GM12878 (cell line): ENCODE results near the gene FOXL1. TPM values are rescaled to one million over a fixed set of nuclear protein-coding genes. Genes with fewer than 3 reads are reported as not detected.

Experiments used
- ATAC-seq: fragments of 200-7000 bp; cut with Tn5 transposase; 3 replicates; pipeline ENCODE4 v1.9.1; 2020; ENCODE audit warnings: mild to moderate bottlenecking, moderate library complexity
- BruUV-seq: library from RNA; stranded (reverse); fragments of 400-500 nt; replicated peaks from 2 replicates; lab custom pipeline; 2021; lab: Mats Ljungman, UMichigan
- CTCF ChIA-PET: fragments of 300-600 bp; sonication (Branson Sonifier 250); formaldehyde crosslinking; extraction: SDS; loops from one replicate; lab custom pipeline; 2021; ENCODE audit warnings: inconsistent platforms; lab: Yijun Ruan, JAX
- POLR2A ChIA-PET: fragments of 350-600 bp; formaldehyde crosslinking; extraction: SDS; loops from one replicate; lab custom pipeline; 2021; ENCODE audit warnings: inconsistent platforms; lab: Charles Lee
- RAD21 ChIA-PET: fragments of 300-600 bp; sonication (Branson Sonifier 250); formaldehyde crosslinking; loops from one replicate; lab custom pipeline; 2023; ENCODE audit warnings: antibody characterized with exemption; ENCODE audit not compliant: unreplicated experiment; lab: Charles Lee
- SMC1A ChIA-PET: fragments of 300-600 bp; sonication (Branson Sonifier 250); formaldehyde crosslinking; loops from one replicate; lab custom pipeline; 2023; ENCODE audit not compliant: unreplicated experiment, uncharacterized antibody; lab: Charles Lee
- DNase-seq: peaks from one replicate; pipeline ENCODE4 v3.0.0-alpha.2; 2011; ENCODE audit warnings: low read depth, low spot score
- FAIRE-seq: peaks from 3 replicates; lab custom pipeline; 2011; peaks lifted over from hg19 to GRCh38; lab: Jason Lieb, UNC
- H2AFZ ChIP-seq: 2 replicates; pipeline ENCODE4 v1.6.0; 2011; ENCODE audit warnings: low read depth, low read length, control low read depth; ENCODE audit not compliant: control insufficient read depth
- H3K27ac ChIP-seq: 2 replicates; pipeline ENCODE4 v1.5.1; 2011; ENCODE audit warnings: control low read depth; ENCODE audit not compliant: control insufficient read depth, insufficient read depth
- H3K27me3 ChIP-seq, 2 experiments: replicated peaks in 1 of 2; 2 replicates each; pipeline versions ENCODE4 v1.6.0 to v1.6.1; 2011; ENCODE audit warnings: low read length in 1 of 2; ENCODE audit not compliant: control insufficient read depth in 2 of 2, insufficient read depth in 2 of 2
- H3K36me3 ChIP-seq, 2 experiments: 2 replicates each; pipeline ENCODE4 v1.5.1; 2011; ENCODE audit warnings: low read length in 1 of 2; ENCODE audit not compliant: control insufficient read depth in 2 of 2, insufficient read depth in 2 of 2
- H3K4me1 ChIP-seq: 2 replicates; pipeline ENCODE4 v1.6.1; 2011; ENCODE audit warnings: mild to moderate bottlenecking, low read length, moderate library complexity, mixed read lengths; ENCODE audit not compliant: control insufficient read depth, insufficient read depth
- H3K4me2 ChIP-seq: 2 replicates; pipeline ENCODE4 v1.6.0; 2011; ENCODE audit warnings: control low read depth; ENCODE audit not compliant: control insufficient read depth, insufficient read depth
- H3K4me3 ChIP-seq: fragments of 200-600 bp; sonication (generic); 2 replicates; pipeline ENCODE4 v1.5.1; 2016
- H3K79me2 ChIP-seq: 2 replicates; pipeline ENCODE4 v1.6.0; 2011; ENCODE audit warnings: low read length; ENCODE audit not compliant: control insufficient read depth, insufficient read depth
- H3K9ac ChIP-seq: 2 replicates; pipeline ENCODE4 v1.8.0; 2011; ENCODE audit warnings: low read length, control low read depth, mixed read lengths; ENCODE audit not compliant: control insufficient read depth, insufficient read depth
- H3K9me3 ChIP-seq: replicated peaks from 3 replicates; pipeline ENCODE4 v1.5.1; 2011; ENCODE audit warnings: mild to moderate bottlenecking, low read length; ENCODE audit not compliant: control insufficient read depth, insufficient read depth
- H4K20me1 ChIP-seq: 2 replicates; pipeline ENCODE4 v1.6.0; 2011; ENCODE audit not compliant: control insufficient read depth, insufficient read depth
- BACH1 ChIP-seq: fragments of 450-650 bp; IDR thresholded peaks from 2 replicates; pipeline ENCODE4 v1.6.1; 2017; ENCODE audit warnings: mild to moderate bottlenecking, borderline replicate concordance
- ESRRA ChIP-seq: IDR thresholded peaks from 2 replicates; pipeline ENCODE4 v1.6.1; 2012; ENCODE audit warnings: mild to moderate bottlenecking, low read length, improper control_type of control experiment
- FOXK2 ChIP-seq: fragments of 450-650 bp; IDR thresholded peaks from 2 replicates; pipeline ENCODE4 v1.6.1; 2017; ENCODE audit warnings: mild to moderate bottlenecking, moderate library complexity
- HDAC2 ChIP-seq: fragments of 200-600 bp; sonication (generic); IDR thresholded peaks from 2 replicates; pipeline ENCODE4 v1.6.1; 2017
- HDGF ChIP-seq: fragments of 450-650 bp; IDR thresholded peaks from 2 replicates; pipeline ENCODE4 v1.6.1; 2016; ENCODE audit warnings: antibody characterized with exemption
- IRF4 ChIP-seq: IDR thresholded peaks from 2 replicates; pipeline ENCODE4 v1.6.1; 2011; ENCODE audit warnings: low read depth, low read length
- JUNB ChIP-seq: IDR thresholded peaks from 2 replicates; pipeline ENCODE4 v1.6.1; 2016; ENCODE audit warnings: antibody characterized with exemption, mild to moderate bottlenecking
- MXI1 ChIP-seq: fragments of 150-350 bp; IDR thresholded peaks from 2 replicates; pipeline ENCODE4 v1.6.1; 2011; ENCODE audit warnings: low read depth, mild to moderate bottlenecking, inconsistent platforms, low read length, improper control_type of control experiment
- SMAD1 ChIP-seq: fragments of 450-650 bp; IDR thresholded peaks from 2 replicates; pipeline ENCODE4 v1.6.1; 2018; ENCODE audit warnings: mild to moderate bottlenecking, low read depth; ENCODE audit not compliant: partially characterized antibody
- SREBF1 ChIP-seq: IDR thresholded peaks from 2 replicates; pipeline ENCODE4 v1.6.1; 2012; ENCODE audit warnings: mild to moderate bottlenecking, low read length
- TCF3 ChIP-seq: IDR thresholded peaks from 2 replicates; pipeline ENCODE4 v1.6.1; 2012; ENCODE audit warnings: low read depth, mild to moderate bottlenecking, low read length, borderline replicate concordance; ENCODE audit not compliant: insufficient read depth
- WGBS: methylation state at CpG from one replicate; pipeline ENCODE4 v1.1.6; 2016; ENCODE audit warnings: low lambda C conversion rate; ENCODE audit not compliant: insufficient replicate concordance, insufficient coverage; ENCODE audit errors: missing lambda C conversion rate; 5-methylcytosine and 5-hydroxymethylcytosine counted together
- in situ Hi-C: fragments of 300-500 bp; cut with MboI; formaldehyde crosslinking; loops from 9 replicates; pipeline ENCODE4 v1.14.3; 2018; ENCODE audit warnings: mixed read lengths
- intact Hi-C: fragments of 100-400 bp; cut with micrococcal nuclease; formaldehyde crosslinking; loops from one replicate; pipeline ENCODE4 v1.14.2; 2022; ENCODE audit not compliant: unreplicated experiment
- polyA plus RNA-seq, 11 experiments: library from polyadenylated mRNA; depleted of rRNA in 4 of 11; unstranded in 6 of 11; stranded (reverse) in 5 of 11; fragments of >200 nt; fragmentation: Nextera tagmentation in 4 of 11; fragmentation: Illumina TruSeq in 1 of 11; extraction: Ambion mirVana in 4 of 11; extraction: Trizol in 1 of 11; gene quantifications; 1 replicate in 1 of 11; 2 replicates in 10 of 11; pipeline versions ENCODE4 v1.2.1 to v1.2.3, GENCODE V29; 2011 to 2016; ENCODE audit warnings: inconsistent platforms in 2 of 11, missing spikeins in 2 of 11, low read depth in 1 of 11
- total RNA-seq, 4 experiments: library from RNA; depleted of rRNA in 3 of 4; stranded (reverse); fragments of >200 nt in 3 of 4; fragmentation: Illumina TruSeq in 1 of 4; extraction: Trizol in 1 of 4; gene quantifications; 2 replicates each; pipeline versions ENCODE4 v1.2.1 to v1.2.3, GENCODE V29; 2013 to 2021

Gene FOXL1
- total and polyA plus RNA-seq, 10 of the 15 experiments (the other 5 are each of a cell fraction or from before 2014, with no cell fraction given), result 0.05 TPM; not detected in 9

- no peak for FAIRE-seq
- ChIA-PET RAD21 (no interaction called here), POLR2A (no interaction called here), CTCF (no interaction called here), SMC1A (no interaction called here)
- DNase-seq, result no peak
- H3K4me2 ChIP-seq, result no peak overlapping the region
- no peaks in the 10 kb centered on the region for H3K4me1 ChIP-seq
- WGBS, result 98% methylated on average over 4 of the region's 4 CpGs
- H3K9ac ChIP-seq, result no peak overlapping the region
- BruUV-seq, result no TSS peak
- no peaks in the 10 kb centered on the region for H3K9me3 ChIP-seq
- H2AFZ ChIP-seq, result no peak overlapping the region
- TF ChIP-seq BACH1, result no peak
- TF ChIP-seq TCF3, result no peak
- no peak for TF ChIP-seq FOXK2
- no peak for TF ChIP-seq ESRRA
- TF ChIP-seq HDGF, result no peak
- no peak for TF ChIP-seq SREBF1
- TF ChIP-seq MXI1, result no peak
- TF ChIP-seq HDAC2, result no peak
- no peak for TF ChIP-seq JUNB
- TF ChIP-seq SMAD1, result no peak
- TF ChIP-seq IRF4, result no peak
- no peaks in the 10 kb centered on the region for H3K79me2 ChIP-seq
- H3K4me3 ChIP-seq, result no peak overlapping the region
- no peak overlapping the region for H3K27ac ChIP-seq
- intact Hi-C loops, result no loop called here
- ATAC-seq, result no peak
- H4K20me1 ChIP-seq, result no peaks in the 10 kb centered on the region; the same call in 1 of the 2 replicates
- in situ Hi-C loops, result no loop called here
- H3K27me3 ChIP-seq, result no peaks in the 10 kb centered on the region
- H3K36me3 ChIP-seq, result peaks cover 5 to 18% of the 10 kb centered on the region in 2 experiments
Measured at GRCh38 chr16:86537486-86537885, 40.9 kb upstream of the FOXL1 start.
